NOMO-1 (cell line): ENCODE results near the gene RAD51B.

Experiments
- DNase-seq, 2 experiments: peaks; one replicate each; lab custom pipeline; 2025; ENCODE audit not compliant: unreplicated experiment in 2 of 2; lab: John Stamatoyannopoulos, UW

Gene RAD51B

GRCh38 chr14:68511129-68512047 lies 691.8 kb downstream of the RAD51B start:
- DNase-seq: no peak

- no peak for DNase-seq
Observed at GRCh38 chr14:68512088-68512487, 692.5 kb downstream of the RAD51B start.

- DNase-seq: peak in 1 of 2 experiments; percentile 5
Observed at GRCh38 chr14:68513137-68513536, 693.6 kb downstream of the RAD51B start.

- DNase-seq: no peak
Observed at GRCh38 chr14:68513838-68514607, 694.4 kb downstream of the RAD51B start.

GRCh38 chr14:68514608-68515194 lies 695.1 kb downstream of the RAD51B start:
- DNase-seq: no peak

GRCh38 chr14:68516342-68516741 lies 696.8 kb downstream of the RAD51B start:
- DNase-seq: no peak

GRCh38 chr14:68518166-68518565 lies 698.6 kb downstream of the RAD51B start:
- DNase-seq: no peak

- DNase-seq: no peak
Observed at GRCh38 chr14:68518761-68519670, 699.4 kb downstream of the RAD51B start.

GRCh38 chr14:68519671-68520187 lies 700.1 kb downstream of the RAD51B start:
- DNase-seq: no peak

- DNase-seq: no peak
Observed at GRCh38 chr14:68520637-68521556, 701.3 kb downstream of the RAD51B start.

- DNase-seq: no peak
Observed at GRCh38 chr14:68521557-68521901, 702.0 kb downstream of the RAD51B start.

- DNase-seq: no peak
Observed at GRCh38 chr14:68521961-68522509, 702.5 kb downstream of the RAD51B start.

- DNase-seq: no peak
Observed at GRCh38 chr14:68522510-68523325, 703.1 kb downstream of the RAD51B start.

- DNase-seq: no peak
Observed at GRCh38 chr14:68523326-68523610, 703.7 kb downstream of the RAD51B start.

GRCh38 chr14:68523989-68524725 lies 704.6 kb downstream of the RAD51B start:
- DNase-seq: no peak

- no peak for DNase-seq
Observed at GRCh38 chr14:68525516-68525915, 705.9 kb downstream of the RAD51B start.

GRCh38 chr14:68526512-68527091 lies 707.0 kb downstream of the RAD51B start:
- DNase-seq: no peak
